Stimulated activated CD8-positive, alpha-beta memory T cell treated with anti-CD3 and anti-CD28 coated beads, Interleukin-4, amount 100 ng/mL, for 24 hours (primary cell): Measurements from ENCODE around the gene C3orf52.
"Not testable (repeated sequence)": the region's sequence is repeated elsewhere in the genome, so short reads cannot be mapped to it uniquely, and the experiment has no call there.

Experiments used
- DNase-seq: peaks from one replicate; pipeline ENCODE4 v3.0.0-alpha.2; 2020; ENCODE audit warnings: low read depth

C3orf52 gene, protein sequence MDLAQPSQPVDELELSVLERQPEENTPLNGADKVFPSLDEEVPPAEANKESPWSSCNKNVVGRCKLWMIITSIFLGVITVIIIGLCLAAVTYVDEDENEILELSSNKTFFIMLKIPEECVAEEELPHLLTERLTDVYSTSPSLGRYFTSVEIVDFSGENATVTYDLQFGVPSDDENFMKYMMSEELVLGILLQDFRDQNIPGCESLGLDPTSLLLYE

DNA sequence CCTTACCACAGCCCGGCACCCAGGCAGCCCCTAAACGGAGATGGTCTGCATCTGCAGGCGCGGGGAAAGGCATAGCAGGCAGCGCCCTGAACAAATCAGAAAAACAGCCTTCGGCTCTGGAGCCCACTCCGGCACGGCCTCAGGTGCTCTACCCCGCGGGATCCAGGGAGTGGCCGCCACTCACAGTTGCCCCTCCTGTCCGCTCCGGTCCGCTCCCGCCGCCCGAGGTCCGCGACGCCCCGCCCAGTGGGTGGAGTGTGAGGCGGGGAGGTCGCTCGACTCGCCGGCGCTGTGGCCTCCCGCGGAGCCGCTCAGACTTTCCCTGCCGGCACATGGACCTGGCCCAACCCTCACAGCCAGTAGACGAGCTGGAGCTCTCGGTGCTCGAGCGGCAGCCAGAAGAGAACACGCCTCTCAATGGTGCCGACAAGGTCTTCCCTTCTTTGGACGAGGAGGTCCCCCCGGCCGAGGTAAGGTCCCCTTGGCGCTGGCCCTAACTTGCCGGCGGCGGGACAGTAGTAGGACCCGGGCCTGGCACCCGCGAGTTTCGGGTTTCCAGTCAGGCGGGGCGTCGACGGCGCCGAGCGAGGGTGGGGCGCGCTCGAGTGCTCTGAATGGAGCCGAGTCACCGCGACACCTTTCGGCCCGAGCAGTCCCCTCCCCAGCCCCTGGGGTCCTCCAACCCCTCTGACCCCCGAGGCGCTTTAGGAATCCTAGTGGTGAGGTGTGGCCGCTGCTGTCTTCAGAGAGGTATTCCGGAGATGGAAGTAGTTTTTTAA, at the start of gene C3orf52:
Gene C3orf52 (plus strand): TSS at position 314 of the 779 bp plus-strand sequence. CDS start 19 bp downstream, at position 333.
- peak; percentile 45 for DNase-seq

DNA sequence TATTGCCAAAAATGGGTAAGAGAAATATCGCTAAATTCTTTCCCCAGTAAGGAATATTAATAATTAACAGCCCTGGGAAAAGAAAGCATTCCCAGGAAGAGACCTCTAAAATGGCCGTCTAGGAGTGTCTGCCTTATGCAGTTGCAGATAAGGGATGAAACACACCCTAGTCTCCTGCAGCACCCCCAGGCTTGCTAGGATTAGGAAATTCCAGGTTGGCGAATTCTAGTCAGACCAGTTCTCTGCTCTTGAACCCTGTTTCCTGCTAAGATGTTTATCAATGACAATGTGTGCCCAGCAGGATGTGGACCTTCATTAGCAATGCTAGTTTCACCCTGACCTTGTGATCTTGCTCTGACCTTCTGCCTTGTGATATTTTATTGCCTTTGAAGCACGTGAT, 49.0 kb upstream of the C3orf52 start:
- not testable (repeated sequence) for DNase-seq

DNA sequence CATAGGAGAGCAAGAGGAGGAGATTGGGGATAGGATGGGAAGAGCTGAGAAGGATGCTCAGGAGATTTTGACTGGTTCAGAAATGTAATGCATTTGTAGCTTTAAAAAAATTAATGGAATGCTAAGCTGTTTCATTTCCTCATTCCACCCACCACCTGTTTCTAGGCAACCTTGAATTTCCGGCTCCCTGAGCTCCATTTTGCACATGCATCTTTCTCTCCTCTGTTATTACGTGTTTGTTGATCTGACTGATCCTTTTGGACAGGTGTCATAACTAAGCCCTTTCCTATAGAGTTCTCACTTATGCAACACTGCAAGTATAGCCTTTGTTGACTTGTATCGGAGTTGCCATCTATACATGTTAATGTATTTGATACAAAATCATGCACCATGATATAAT, 47.3 kb upstream of the C3orf52 start:
- no peak for DNase-seq

DNA sequence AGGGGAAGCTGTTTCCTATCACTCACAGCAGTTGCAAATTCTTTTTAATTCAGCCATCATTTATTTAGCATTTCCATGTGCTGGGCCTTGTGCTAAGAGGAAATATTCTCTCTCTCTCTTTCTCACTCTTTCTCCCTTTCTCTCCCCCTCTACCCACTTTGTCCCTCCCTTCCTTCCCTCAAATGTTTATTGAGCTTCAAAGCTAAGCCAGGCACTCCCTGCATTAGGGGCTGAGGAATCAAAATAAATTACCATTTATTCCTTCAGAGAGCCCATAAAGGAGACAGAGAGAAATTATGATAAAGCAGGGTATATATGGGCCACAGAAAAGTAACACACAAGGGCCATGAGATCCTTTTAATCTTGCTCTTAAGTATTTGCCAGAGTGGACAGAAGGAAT, 44.9 kb upstream of the C3orf52 start:
- no peak for DNase-seq

DNA sequence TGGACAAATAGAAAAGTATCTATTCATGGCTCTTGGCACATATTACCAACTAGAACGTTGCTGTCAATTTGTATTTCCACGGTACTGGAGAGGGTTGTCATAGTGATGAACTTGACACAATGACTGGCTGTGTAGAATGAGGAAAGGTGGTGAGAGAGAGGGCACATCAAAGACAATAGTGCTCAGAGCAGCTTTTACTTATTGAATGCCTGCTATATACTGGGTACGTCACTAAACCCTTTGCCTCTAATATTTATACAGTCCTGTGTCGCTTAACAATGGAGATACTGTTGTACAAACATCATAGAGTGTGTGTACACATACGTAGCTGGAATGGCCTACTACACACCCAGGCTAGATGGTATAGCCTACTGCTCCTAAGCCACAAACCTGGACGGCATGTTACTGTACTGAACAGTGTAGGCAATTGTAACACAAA, 43.3 kb upstream of the C3orf52 start:
- no peak for DNase-seq

DNA sequence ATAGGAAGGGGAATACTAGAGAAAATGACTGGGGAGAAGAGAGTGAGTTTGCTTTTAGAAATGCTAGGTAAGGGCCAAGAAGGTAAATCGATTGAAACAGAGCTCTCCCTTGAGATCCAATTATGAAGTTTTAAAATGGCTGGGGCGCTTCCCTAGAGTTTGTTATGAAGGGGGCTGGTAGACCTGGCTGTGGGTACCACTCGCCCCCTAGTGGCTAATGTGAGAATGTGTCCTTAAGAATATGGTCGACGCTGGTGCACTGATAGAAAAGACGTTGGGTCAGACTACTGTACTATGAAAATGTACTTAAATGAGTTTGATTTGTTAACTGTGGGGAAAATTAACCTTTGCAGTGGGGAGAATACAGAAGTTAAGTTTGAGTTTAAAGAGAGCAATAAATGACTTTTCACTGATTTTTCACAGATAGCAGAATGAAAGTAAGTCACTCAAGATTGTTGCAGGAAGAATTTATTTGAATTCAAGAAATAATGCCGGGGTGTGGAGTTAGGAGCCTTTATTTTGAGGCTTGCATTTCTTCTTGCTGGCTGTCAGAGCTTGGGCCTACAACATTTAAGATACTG, 42.5 kb upstream of the C3orf52 start:
- DNase-seq, result peak; percentile 1

DNA sequence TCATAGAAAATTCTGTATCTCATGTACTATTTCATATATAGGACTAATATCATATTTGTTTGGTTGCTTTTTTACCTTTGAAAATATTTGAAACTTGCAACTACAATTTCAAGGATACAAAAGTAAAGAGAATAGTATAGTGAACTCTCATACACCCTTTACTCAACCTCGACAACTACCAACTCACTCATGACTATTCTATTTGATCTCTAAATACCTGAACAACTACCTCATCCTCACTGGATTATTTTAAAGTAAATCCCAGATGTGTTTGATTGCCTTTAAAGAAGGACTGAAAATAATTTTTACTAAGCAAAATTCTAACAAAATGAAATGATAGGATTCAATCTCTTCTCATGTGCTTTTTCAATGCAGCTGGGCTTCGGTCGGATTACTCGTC, 39.6 kb upstream of the C3orf52 start:
- DNase-seq, result no peak

DNA sequence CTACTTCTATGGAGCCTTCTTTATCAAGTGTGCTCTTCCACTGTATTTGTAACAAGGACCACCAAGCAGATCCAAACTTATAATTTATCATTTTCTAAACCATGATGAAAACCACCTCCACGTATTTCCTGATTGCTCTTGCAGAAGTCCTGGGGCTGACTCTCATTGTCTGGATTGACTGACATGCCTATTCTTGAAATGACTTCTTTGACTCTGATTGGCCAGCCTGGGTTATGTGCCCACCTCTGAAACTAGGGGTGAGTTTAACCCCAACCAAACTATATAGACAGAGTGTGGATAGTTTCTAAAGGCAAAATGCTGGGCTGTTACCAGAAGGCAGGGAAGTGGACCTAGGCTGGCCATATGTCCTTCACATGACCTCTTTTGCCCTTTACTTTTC, 38.9 kb upstream of the C3orf52 start:
- DNase-seq, result no peak

DNA sequence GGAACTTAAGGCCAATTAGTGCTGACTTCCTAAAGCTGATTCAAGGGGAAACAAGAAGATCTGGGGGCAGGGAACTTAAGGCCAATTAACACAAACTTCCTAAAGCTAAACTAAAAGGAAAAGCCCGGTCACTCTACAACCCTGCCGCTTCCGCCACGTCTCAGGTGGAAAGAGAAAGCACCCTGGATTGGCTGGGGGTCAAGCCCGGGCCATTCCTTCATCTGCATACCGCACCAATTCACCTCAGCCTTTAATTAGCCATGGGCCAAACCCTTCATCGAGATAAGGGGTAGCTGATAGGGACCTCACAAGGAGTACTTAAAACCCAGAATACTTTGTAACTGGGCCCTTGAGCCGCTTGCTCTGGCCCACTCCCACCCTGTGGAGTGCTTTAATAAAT, 37.3 kb upstream of the C3orf52 start:
- DNase-seq, result no peak

DNA sequence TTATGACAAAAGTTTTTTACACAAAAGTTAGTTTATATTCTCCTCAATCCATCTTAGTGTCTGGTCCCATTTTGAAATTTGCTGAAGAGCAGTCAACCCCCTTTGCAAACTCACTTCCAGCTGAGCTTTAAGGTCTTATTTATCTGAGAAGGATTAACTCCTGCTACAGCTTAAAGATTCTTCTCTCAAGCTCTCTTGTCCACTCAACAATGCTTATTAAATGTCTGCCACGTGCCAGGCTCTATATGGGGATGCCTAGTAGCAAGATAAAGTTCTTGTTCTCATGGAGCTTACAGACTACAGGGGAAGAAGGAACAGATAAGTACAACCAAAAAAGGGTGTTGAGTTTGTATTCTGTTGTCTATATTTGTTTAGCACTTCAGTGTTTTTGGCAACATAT, 33.0 kb upstream of the C3orf52 start:
- no peak for DNase-seq

DNA sequence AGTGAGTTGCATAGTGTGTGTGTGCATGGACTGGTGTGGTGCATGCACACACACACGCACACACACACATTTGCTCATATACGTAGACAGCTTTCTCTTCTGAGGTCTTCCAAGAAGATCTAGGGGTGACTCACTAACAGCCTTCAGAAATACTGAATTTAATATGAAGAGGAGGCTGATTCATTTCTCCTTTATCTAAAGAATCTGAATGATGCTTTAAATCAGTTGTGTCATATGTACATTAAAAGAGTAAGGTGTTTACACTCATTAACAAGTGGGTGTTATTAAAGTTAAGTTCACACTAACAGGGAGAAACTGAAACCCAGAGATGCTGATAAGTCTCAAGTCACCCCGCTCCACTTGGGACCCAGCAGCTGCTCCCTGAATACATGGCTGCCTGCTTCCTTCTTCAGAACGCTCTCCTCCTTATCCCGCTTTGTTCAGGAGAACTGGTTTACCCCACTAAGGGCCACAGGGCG, 29.7 kb upstream of the C3orf52 start:
- DNase-seq, result no peak

DNA sequence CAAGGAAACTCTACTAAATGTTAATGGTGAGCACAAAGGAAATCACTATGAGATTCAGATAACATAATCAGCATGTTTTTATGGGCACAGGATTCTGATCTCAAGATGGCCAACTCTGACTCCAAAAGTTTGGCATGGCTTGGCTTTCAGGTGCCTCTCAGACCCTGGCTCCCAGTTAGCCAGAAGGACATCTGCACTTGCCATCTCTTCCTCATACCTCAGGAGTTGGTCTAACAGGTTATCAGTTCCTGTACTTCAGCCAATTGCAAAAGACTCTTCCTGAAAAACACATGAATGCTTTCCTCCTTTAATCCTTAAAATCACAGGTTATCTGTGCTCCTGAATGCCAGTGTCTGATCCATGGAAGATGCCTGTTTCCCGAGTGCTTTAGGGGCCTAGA, 26.7 kb upstream of the C3orf52 start:
- no peak for DNase-seq

DNA sequence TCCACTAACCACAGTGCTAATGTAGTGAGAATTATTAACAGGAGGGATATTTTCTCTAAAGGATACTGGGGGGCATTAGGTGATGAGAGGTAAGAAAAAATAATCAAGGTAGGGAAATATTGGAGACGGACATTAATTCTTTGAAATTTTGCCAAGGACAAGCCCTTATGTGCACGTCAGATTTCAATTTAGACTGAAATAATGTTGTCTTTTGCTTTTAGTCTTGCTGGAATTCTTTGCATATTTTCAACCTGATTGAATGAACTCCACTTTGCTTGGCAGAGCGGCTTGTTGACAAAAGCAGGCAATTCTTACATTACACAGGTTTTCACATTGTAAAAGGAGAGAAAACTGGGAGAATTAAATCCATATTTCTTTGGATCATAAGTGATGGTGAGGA, 25.0 kb upstream of the C3orf52 start:
- no peak for DNase-seq

DNA sequence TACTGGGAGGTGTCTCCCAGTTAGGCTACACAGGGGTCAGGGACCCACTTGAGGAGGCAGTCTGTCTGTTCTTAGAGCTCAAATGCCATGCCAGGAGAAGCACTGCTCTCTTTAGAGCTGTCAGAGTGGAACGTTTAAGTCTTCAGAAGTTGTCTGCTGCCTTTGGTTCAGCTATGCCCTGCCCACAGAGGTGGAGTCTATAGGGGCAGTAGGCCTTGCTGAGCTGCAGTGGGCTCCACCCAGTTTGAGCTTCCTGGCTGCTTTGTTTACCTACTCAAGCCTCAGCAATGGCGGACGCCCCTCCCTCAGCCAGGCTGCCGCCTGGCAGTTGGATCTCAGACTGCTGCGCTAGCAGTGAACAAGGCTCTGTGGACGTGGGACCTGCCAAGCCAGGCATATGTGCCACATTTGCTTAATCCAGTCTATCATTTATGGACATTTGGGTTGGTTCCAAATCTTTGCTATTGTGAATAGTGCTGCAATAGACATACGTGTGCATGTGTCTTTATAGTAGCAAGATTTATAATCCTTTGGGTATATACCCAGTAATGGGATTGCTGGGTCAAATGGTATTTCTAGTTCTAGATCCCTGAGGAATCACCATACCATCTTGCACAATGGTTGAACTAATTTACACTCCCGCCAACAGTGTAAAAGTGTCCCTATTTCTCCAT, 13.7 kb upstream of the C3orf52 start:
- peak; percentile 33 for DNase-seq

DNA sequence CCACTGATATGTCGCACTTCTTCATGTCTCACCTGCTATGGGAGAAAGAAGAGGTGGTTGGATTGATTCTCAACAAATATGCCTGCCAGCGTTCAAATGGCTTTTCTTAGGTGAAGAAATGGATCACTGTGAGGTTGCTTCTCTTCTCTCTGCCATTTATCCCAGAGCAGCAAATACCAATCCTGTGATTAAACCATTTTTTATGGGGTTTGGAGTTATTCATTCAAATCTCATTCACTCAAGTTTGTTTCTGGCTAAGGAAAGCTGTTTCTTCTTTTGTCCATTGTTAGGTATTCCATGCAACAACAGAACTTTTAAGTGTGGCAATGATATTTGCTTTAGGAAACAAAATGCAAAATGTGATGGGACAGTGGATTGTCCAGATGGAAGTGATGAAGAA, 12.2 kb upstream of the C3orf52 start:
- DNase-seq, result no peak

DNA sequence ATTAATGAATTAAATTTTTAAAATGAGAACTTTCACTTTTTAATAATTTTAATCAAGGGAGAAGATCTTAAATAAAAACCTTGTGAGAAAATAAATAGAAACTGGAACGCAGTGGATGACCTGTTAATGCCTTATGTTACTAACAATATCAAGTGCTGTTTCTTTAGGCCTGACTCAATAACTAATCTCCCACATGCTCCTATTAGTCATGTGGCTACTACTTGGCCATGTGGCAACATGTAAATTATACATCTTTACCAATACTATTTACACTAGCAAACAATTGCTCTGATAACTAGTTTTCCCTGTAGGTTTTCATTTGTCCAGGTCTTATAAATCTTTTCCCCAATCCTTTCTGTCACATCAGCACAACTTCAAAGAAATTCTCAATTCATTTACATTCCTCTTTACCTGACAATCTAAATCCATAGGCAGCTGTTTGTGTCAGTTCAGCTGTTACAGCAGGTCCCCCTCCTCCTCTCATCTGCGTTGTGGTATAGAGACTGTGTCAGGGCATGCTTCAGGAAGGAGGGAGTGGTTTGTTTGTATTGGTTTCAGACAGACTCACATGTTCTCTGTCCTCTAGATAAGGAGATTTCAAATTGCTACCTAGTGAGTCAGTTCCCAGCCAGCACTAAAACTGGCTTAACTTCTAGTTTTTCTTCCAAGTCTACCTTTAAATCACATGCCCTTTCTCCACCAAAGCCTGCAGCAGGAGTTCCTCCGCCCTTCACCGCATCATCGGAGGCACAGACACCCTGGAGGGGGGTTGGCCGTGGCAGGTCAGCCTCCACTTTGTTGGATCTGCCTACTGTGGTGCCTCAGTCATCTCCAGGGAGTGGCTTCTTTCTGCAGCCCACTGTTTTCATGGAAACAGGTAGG, 11.3 kb upstream of the C3orf52 start:
- no peak for DNase-seq

DNA sequence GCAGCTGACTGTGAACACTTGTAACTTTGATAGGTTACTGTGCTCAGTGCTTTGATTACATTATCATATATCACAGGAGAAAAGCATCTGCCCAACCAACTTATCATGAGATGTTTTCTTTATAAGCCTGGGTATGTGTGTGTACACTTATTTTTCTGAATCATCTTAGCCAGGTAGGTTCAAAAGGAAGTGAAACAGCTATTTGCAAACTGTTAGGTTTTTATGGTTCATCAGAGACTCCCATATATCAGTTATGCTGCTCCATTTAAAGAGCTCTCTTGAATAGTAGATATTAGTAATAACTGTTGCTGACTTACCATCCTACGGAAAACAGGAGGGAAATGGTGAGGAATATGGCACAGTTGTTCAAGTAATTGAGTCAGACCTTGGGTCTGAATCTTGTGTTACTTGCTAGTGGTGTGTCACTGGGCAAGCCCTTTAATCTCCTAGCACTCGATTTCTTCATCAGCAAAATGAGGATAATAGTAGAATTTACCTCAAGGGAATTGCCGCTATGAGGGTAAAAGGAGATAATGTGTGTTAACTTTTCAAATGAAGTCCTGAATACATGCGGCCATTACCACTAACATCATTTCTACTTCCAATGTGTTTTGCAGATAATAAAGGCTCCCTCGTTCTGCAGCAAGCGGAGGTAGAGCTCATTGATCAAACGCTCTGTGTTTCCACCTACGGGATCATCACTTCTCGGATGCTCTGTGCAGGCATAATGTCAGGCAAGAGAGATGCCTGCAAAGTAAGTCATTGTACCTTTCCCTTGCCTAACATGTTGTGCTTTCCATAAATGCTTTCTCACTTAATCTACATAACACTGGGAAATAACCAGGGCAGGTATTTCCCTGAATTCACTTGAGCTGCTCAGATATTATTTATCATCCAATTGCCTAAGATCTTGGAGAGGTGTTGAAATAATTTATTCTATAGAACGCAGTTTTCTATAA, 7.8 kb upstream of the C3orf52 start:
- no peak for DNase-seq

DNA sequence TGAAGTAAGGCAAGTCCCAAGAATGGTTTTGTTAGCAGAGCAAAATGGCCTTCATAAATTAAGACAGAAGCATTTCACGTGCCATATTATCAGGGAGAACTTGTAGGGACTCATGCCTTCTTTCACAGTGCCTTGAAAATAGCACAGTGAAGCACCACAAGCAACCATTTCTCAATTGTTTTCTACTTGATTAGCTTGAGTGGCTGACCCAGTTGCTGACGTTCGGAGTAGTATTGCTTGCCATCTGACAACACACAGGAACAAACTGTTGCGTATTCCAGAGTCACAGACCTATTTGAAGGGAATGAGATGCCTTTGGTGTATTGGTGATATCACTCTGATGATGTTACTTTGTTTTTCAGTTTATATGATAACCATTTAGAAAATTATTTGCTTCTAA, 3.0 kb upstream of the C3orf52 start:
- DNase-seq, result no peak

DNA sequence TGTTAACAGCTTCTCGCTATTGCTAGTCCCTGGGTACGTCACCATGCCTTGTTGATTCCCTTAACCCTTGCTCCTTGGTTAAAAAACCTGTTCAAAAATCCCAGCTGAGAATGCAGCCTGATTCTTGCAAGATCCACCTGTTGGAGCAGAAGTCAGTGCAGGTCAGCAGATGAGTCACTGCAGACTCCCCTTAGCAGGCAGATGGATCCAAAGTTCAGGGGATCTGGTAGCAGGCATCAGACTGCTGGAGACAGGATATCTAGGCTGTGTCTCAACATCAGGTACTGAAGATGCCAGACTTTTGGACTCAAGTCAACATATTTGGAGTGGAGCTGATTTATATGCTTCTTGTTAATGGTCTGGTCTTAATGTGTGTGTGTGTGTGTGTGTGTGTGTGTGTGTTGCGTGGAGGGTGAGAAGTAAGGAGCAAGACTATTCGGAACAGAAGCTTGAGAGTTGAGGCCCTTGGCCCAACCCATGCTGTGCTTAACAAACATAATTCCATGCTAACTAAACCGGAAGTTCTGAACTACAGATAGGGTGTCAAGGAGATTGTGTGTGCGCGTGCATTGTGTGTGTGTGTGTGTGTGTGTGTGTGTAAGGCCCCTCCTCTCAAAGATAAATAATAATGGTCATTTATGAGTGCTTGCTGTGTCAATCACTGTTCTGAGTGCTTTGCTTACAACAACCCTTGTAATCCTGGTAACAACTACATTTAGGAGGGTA, 1.0 kb upstream of the C3orf52 start:
- DNase-seq, result no peak

DNA sequence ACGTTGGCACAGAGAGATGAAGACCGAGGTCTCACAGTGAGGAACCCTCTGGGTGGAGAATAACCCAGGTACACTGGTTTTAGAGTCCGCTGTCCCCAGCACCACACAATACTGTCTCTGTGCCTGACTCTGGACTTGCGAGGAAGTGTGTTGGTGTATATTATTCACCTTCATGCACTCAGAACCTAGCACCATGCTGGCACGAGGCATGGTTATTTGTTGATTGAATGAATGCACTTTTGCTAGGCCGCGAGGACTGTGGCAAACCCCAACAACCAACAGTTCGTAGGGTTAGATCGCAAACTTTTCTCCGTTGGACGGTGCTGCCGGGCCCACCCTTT, 484 bp upstream of the C3orf52 start:
- DNase-seq, result no peak
